Measurements from ENCODE around the gene PRKCB. TPM values are rescaled to one million over a fixed set of nuclear protein-coding genes. Genes with fewer than 3 reads are reported as not detected.
"Not testable (repeated sequence)": the region's sequence is repeated elsewhere in the genome, so short reads cannot be mapped to it uniquely, and the experiment has no call there.

The PRKCB gene
- total RNA-seq, 1 donor from 2014 or later = not detected

- no peak for DNase-seq (ENCODE audit: low read depth)
Observed at GRCh38 chr16:24132048-24132796, 296.4 kb downstream of the PRKCB start.

GRCh38 chr16:24132797-24133155 is 297.0 kb downstream of the PRKCB start:
- DNase-seq (ENCODE audit: low read depth) = no peak

- DNase-seq (ENCODE audit: low read depth) = no peak
Observed at GRCh38 chr16:24135624-24136565, 300.1 kb downstream of the PRKCB start.

- no peak for DNase-seq (ENCODE audit: low read depth)
Observed at GRCh38 chr16:24138024-24138423, 302.2 kb downstream of the PRKCB start.

- no peak for DNase-seq (ENCODE audit: low read depth)
Observed at GRCh38 chr16:24138575-24138974, 302.8 kb downstream of the PRKCB start.

- no peak for DNase-seq (ENCODE audit: low read depth)
Observed at GRCh38 chr16:24139282-24139681, 303.5 kb downstream of the PRKCB start.

GRCh38 chr16:24140730-24141129 is 304.9 kb downstream of the PRKCB start:
- no peak for DNase-seq (ENCODE audit: low read depth)

GRCh38 chr16:24141466-24141865 is 305.7 kb downstream of the PRKCB start:
- no peak for DNase-seq (ENCODE audit: low read depth)

- no peak for DNase-seq (ENCODE audit: low read depth)
Observed at GRCh38 chr16:24141917-24142316, 306.1 kb downstream of the PRKCB start.

- DNase-seq (ENCODE audit: low read depth) = no peak
Observed at GRCh38 chr16:24145927-24146326, 310.1 kb downstream of the PRKCB start.

- DNase-seq (ENCODE audit: low read depth) = no peak
Observed at GRCh38 chr16:24146518-24146917, 310.7 kb downstream of the PRKCB start.

- no peak for DNase-seq (ENCODE audit: low read depth)
Observed at GRCh38 chr16:24149102-24149501, 313.3 kb downstream of the PRKCB start.

- DNase-seq (ENCODE audit: low read depth) = no peak
Observed at GRCh38 chr16:24150282-24150681, 314.5 kb downstream of the PRKCB start.

- no peak for DNase-seq (ENCODE audit: low read depth)
Observed at GRCh38 chr16:24151482-24151939, 315.7 kb downstream of the PRKCB start.

- not testable (repeated sequence) for DNase-seq (ENCODE audit: low read depth)
Observed at GRCh38 chr16:24152048-24152447, 316.3 kb downstream of the PRKCB start.

GRCh38 chr16:24152826-24153225 is 317.0 kb downstream of the PRKCB start:
- DNase-seq (ENCODE audit: low read depth) = no peak

- no peak for DNase-seq (ENCODE audit: low read depth)
Observed at GRCh38 chr16:24156777-24157176, 321.0 kb downstream of the PRKCB start.

GRCh38 chr16:24163935-24164334 is 328.2 kb downstream of the PRKCB start:
- DNase-seq (ENCODE audit: low read depth) = no peak

GRCh38 chr16:24164416-24164815 is 328.6 kb downstream of the PRKCB start:
- no peak for DNase-seq (ENCODE audit: low read depth)

- DNase-seq (ENCODE audit: low read depth) = no peak
Observed at GRCh38 chr16:24165273-24165672, 329.5 kb downstream of the PRKCB start.

GRCh38 chr16:24166661-24167528 is 331.1 kb downstream of the PRKCB start:
- DNase-seq (ENCODE audit: low read depth) = no peak

- DNase-seq (ENCODE audit: low read depth) = no peak
Observed at GRCh38 chr16:24168856-24169255, 333.1 kb downstream of the PRKCB start.
